ENCODE results near the gene LHPP.

DNA sequence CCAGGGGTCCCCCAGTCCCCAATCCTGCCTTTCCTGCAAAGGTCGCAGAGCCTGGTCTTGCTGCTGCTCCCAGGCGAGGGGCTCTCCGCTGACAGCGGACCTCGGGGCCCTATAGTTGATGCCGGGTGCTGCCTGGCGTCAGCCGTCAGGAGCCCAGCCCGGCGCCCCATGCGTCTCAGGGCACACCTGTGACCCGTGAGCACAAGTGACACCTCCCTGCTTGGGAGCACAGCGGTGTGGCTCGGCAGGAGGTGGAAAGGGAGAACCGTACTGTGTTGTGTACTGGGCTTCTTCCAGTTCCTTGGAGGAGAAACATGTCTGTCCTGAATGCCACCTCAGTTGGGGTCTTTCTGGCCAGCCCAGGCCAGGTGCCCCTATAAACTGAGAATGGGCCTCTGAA is 56.7 kb downstream of the LHPP start:
- TF ChIP-seq, protein P1, sequence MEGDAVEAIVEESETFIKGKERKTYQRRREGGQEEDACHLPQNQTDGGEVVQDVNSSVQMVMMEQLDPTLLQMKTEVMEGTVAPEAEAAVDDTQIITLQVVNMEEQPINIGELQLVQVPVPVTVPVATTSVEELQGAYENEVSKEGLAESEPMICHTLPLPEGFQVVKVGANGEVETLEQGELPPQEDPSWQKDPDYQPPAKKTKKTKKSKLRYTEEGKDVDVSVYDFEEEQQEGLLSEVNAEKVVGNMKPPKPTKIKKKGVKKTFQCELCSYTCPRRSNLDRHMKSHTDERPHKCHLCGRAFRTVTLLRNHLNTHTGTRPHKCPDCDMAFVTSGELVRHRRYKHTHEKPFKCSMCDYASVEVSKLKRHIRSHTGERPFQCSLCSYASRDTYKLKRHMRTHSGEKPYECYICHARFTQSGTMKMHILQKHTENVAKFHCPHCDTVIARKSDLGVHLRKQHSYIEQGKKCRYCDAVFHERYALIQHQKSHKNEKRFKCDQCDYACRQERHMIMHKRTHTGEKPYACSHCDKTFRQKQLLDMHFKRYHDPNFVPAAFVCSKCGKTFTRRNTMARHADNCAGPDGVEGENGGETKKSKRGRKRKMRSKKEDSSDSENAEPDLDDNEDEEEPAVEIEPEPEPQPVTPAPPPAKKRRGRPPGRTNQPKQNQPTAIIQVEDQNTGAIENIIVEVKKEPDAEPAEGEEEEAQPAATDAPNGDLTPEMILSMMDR (IDR thresholded peaks at IDR 0.05) = no peak
- no peak for TF ChIP-seq POLR2A (IDR thresholded peaks at IDR 0.05)
- no peak for TF ChIP-seq EP300 (IDR thresholded peaks at IDR 0.05; ENCODE audit: low read depth)
- TF ChIP-seq POLR2AphosphoS5 (IDR thresholded peaks at IDR 0.05) = no peak

All from transverse colon (tissue), 4 donors.